DMS153 treated with DMSO at 0.1 percent for 48 hours (cell line): ENCODE results near the gene WIPF1.

Source experiments
- DNase-seq: peaks from one replicate; lab custom pipeline; 2025; ENCODE audit not compliant: unreplicated experiment; lab: John Stamatoyannopoulos, UW

WIPF1 gene

DNA sequence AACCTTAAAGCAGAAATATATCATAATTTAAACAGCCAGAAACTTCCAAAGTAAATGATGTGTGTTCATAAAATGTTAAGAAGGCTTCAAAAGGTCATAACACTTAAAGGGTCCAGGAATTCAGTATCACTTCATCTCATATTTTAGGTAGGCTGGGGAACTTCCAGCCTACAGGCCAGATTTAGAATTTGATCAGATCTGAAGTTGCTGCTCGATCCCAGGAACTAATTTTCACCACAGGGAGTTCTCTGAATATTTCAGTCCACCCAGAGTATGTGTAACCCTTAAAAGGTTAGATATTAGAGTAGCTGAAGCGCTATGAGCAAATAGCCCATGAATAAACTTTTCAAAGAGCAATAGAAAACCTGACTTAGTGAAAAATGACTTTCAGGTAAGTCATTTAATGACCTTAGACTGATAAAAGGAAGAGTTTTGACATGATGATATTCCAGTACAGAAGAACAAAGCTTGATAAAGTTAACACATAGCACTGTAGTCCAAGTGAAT lies 1.7 kb downstream of the WIPF1 start:
- no peak for DNase-seq

DNA sequence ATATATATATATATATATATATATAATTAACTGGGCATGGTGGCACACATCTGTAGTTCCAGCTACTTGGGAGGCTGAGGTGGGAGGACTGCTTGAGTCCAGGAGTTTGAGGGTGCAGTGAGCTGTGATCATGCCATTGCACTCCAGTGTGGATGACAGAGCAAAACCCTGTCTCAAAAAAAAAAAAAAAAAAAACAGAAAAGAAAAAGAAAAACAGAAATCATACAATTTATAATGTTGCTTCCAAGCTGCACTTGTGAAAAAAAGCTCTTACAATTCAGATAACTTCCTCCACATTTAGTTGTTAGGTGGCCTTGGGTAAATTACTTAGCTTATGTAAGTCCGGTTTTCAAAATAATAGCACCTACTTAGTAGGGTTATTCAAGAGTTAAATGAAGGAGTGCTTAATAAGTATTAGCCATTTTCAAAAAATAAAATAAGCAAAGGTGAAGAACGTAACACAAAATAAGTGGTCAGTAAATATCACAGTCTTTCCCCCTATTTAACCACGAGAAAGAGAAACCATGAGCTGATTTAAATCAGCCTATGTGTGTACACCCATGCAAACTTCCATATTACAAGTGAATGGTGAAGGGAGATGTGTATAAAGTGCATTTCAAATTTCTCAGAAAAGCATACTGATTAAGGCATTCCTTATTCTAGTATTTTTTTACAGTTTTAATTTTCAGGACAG lies 2.3 kb downstream of the WIPF1 start:
- no peak for DNase-seq

DNA sequence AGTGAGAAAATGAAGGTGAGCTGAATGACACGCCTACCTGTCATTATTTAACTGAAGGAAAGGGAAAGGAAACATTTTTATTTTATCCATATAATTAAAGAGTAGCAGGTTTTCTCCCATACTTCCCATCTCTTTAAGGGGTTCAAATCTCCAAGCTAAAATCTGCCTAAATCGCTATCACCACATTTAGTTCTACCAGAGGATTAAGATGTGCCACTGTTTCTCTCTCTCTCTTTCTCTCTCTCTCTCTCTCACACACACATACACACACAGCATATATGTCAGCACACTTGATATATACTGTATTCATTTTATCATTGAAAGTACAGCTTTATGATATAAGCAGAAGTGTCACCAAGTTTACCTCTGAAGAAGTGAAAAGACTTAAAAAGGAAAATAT lies 3.1 kb downstream of the WIPF1 start:
- no peak for DNase-seq

- no peak for DNase-seq
These were observed 3.9 kb downstream of the WIPF1 start for GRCh38 chr2:174593574-174594203.

GRCh38 chr2:174593041-174593440 lies 4.6 kb downstream of the WIPF1 start:
- DNase-seq: no peak

GRCh38 chr2:174591740-174592139 lies 5.9 kb downstream of the WIPF1 start:
- no peak for DNase-seq

- DNase-seq: no peak
These were observed 6.5 kb downstream of the WIPF1 start for GRCh38 chr2:174590928-174591648.

DNA sequence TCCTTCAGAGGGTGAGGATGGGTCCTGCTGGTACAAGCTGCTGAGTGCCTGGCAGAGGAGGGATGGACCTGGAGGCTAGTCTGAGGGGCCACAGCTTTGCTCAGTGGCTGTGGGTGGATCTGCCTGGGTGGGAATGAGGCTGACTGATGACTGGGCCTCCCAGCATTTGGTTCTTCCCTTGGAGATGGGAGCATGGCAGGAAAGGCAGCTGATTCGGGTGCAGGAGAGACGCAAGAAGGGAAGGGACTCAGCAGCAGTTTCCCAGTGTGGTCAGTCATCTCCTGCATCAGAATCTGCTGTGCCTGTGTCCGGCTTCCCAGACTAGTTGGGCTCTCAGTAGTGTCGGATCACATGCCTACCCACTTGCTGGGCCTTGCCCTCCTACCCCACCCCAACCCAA lies 7.3 kb downstream of the WIPF1 start:
- no peak for DNase-seq

GRCh38 chr2:174589334-174589733 lies 8.3 kb downstream of the WIPF1 start:
- no peak for DNase-seq

- no peak for DNase-seq
These were observed 9.1 kb downstream of the WIPF1 start for GRCh38 chr2:174588463-174588862.

DNA sequence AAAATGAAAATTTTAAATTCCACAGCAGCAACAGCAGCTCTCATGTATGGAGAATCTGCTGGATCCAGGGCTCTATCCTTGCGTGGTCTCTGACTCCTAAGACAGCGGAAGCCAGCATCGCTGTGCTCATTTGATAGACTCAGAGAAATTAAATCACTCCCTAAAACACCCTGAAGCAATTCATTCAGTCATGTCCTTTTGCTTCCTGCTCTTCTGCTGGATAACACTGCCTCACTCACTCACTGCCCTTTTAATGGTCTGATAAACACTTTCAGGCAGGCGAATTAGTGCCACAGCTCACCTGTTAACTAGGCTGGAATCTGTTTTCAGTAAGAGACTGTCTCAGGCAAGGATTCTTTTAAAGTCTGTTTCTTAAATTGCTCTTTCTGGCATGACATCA lies 10.0 kb downstream of the WIPF1 start:
- no peak for DNase-seq

DNA sequence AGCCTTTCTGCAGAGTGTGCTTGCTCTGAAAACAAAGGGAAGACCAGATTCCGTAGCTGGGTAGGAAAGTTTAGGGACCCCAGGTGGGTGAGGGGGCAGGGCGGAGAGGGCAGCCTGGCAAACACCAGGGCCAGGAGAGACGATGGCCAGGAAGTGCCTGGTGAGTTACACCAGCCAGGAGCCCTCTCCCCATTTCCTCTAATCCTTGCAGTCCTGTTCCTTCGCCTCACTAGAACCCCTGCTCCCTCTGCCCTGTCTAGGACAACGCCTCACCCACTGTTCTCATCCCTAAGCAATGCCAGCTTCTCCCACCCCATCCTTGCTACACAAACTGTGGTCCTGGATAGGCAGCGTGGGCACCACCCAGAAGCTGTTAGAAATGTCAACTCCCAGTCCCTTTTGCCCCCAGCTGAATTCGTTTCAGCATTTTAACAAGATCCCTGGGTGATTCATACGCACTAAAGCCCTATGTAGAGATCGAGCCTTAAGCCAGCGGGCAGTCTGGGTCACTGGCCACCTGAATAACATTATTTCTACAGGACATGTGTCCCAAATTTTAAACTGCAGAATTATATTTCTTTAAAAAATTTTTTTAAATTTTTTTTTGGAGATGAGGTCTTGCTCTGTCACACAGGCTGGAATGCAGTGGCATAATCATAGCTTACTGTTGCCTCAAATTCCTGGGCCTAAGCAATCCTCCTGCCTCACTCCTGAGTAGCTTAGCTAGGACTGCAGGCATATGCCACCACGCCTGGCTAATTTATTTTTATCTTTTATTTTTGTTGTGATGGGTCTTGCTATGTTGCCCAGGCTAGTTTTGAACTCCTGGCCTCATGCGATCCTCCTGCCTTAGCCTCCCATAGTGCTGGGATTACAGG lies 10.9 kb downstream of the WIPF1 start:
- DNase-seq: no peak

DNA sequence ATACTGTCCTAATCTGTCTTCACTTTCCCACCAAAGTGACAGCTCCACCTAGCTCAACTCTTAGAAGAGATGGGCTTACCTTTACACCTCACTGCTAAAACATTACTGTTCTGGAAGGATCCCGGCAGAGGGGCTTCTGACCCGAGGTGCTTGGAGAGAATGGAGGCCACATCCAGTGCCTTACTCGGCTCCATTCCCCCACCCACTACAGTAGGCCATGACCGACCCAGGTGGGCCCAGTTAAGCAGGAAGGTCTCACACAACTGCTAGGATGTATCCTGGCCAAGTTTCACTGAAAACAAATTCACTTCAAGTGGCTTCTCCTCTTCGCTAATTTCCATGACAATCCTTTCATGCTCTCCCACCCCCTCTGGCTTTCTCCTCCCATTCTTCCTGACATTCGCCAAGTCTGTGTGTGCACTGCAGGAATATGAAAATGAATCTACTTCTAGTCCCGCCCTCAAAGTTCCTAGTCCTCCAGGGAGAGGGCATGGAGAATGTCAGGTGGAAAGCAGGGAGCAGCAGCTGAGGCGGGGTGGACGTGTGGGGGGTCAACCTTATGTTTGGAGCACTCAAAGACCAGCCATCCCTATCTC lies 11.8 kb downstream of the WIPF1 start:
- DNase-seq: no peak

DNA sequence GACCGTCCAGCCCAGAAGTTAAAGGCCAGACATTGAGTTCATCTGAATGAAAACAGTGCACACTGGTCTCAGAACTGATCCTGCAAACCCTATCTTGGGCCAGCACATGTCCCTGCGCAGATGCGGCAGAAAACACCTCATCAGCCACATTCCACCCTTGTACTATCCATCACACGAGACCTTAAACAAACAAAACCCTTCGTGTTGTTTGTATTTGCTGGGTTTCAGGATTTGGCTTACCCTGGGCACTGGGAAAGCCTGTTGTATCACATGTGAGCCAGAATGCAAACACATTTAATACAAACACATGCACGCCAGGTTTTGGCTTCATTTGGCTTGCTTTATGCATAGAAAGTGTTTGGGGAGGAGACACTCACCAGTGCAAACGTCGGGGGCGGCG lies 12.5 kb downstream of the WIPF1 start:
- peak; percentile 36 for DNase-seq

DNA sequence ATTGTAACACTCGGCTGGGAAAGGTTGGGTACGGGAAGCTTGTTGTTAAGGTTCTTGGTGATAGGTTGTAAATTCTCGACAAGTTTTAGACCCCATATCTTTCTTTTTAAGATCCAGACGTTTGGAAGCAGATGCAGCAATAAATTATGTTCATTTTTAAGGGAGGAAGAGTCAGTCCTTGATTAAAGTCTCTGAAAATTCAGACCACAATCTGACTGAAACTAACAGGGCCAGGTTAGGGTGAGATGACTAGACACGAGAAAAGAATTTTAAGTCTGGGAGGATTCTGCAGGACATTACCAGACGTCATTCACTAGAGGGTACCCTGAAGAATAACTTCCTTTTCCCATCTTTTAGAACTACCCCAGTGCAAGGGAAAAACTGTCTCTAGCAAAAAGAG lies 16.1 kb downstream of the WIPF1 start:
- no peak for DNase-seq

DNA sequence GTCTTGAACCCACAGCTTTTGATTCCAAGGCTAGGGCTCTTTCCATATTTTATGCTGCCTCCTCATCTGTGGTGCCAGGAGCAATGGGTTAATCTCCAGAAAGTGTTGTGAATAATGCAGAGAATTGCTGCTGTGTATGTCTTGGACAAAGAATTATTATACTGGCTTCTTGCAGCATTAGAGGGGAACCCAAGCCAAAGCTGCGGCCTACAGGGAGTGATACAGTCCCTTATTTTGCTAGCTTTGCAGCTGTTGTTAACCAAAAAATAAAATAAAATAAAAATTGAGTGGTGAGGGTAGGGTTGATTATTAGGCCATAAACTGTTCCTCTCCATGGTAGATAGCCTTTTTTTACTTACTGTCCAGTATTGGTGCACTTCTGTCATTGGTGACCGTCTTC lies 16.7 kb downstream of the WIPF1 start:
- no peak for DNase-seq

GRCh38 chr2:174577967-174578589 lies 19.5 kb downstream of the WIPF1 start:
- no peak for DNase-seq

DNA sequence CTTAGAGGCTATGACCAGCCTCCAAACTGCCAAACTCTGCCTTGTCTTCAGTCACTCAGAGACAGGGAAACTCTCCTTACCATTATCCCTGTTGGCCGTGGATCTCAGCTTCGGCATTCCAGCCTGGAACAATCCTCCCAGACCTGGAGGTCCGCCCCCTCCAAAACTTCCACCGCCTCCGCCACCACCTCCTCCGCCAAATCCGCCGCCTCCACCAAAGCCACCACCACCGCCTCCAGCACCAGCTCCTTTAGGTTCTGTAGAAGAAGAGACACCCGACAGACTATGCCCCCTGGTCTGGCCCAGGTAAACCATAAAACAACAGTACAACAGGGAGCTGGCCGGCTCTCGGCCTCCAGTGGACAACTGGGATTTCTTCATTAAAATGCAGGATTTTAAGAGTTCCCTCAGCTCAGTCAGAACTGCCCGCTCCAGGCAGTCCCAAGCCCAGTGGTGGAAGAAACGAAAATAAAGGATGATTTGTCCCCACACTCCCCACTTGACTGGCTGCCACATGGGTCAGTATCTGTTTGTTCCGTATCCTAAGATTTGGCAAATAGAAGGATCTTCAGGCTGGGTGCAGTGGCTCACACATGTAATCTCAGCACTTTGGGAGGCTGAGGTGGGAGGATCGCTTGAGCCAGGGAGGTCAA lies 22.4 kb downstream of the WIPF1 start:
- DNase-seq: no peak

DNA sequence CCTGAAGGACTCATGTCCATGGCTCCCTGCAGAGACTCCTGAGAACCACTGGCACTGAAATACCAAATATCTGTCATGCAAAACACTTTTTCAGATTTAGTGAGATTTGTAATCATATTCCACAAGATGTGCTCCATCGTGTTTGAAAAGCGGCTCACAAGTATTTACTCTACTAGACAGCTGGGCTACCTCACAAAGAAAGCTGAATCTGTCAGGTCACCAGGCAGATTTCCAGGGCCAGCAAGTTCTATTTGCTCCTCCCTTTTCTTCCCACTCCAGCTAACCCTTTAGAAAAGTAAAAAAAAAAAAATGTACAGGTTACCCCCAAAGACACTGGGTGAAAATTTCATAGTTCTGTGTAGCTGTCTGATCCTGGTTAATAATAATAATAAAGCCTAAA lies 22.9 kb downstream of the WIPF1 start:
- DNase-seq: peak; percentile 13

DNA sequence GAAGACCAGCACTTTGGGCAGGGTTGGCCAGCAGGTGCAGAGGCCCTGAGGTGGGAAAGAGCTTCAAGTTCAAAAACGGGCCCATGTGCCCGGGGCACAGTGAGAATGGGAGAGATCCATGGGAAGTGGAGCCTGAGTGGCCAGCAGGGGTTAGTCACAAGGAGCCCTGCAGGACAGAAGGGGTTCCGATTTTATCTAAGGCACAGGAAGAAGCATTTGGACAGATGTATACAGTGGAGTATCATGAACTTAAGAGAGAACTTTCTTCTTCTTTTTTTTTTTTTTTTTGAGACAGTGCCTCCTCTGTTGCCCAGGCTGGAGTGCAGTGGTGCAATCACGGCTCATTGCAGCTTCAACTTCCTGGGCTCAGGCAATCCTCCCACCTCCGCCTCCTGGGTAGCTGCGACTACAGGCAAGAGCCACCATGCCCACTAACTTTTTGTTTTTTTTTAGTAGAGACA lies 24.0 kb downstream of the WIPF1 start:
- no peak for DNase-seq
